T follicular helper cell (primary cell): Measurements from ENCODE around the gene AMH.

ENCODE experiments used
- DNase-seq: peaks from one replicate; pipeline ENCODE4 v3.0.0-alpha.2; 2020; ENCODE audit warnings: low read depth

AMH gene

GRCh38 chr19:2287585-2288337 lies 38.6 kb downstream of the AMH start:
- no peak for DNase-seq

GRCh38 chr19:2288338-2288817 lies 39.3 kb downstream of the AMH start:
- no peak for DNase-seq

- no peak for DNase-seq
Measured at GRCh38 chr19:2288818-2289713, 39.9 kb downstream of the AMH start.

- DNase-seq: no peak
Measured at GRCh38 chr19:2289714-2290435, 40.8 kb downstream of the AMH start.

GRCh38 chr19:2290441-2291184 lies 41.5 kb downstream of the AMH start:
- no peak for DNase-seq

GRCh38 chr19:2291185-2291751 lies 42.1 kb downstream of the AMH start:
- DNase-seq: no peak

- DNase-seq: no peak
Measured at GRCh38 chr19:2294687-2295335, 45.7 kb downstream of the AMH start.

- DNase-seq: no peak
Measured at GRCh38 chr19:2296141-2296540, 47.0 kb downstream of the AMH start.

GRCh38 chr19:2300533-2300932 lies 51.4 kb downstream of the AMH start:
- no peak for DNase-seq
